Neuronal stem cell (in vitro differentiated cells): Measurements from ENCODE around the gene DAGLB.
"Not testable (repeated sequence)": the region's sequence is repeated elsewhere in the genome, so short reads cannot be mapped to it uniquely, and the experiment has no call there.

ENCODE experiments used
- DNase-seq: peaks from one replicate; pipeline ENCODE4 v3.0.0-alpha.2; 2013; ENCODE audit warnings: low spot score
- H2AFZ ChIP-seq: one replicate; pipeline ENCODE4 v1.6.1; 2013; ENCODE audit warnings: mild to moderate bottlenecking, low read length, inconsistent platforms
- H2AK5ac ChIP-seq: 2 replicates; pipeline ENCODE4 v1.6.1; 2013; ENCODE audit warnings: low read depth, mild to moderate bottlenecking, inconsistent platforms, low read length, moderate library complexity, mixed read lengths
- H2BK120ac ChIP-seq: 2 replicates; pipeline ENCODE4 v1.6.1; 2013; ENCODE audit warnings: low read depth, mild to moderate bottlenecking, inconsistent platforms, low read length, moderate library complexity, mixed read lengths
- H2BK12ac ChIP-seq: one replicate; pipeline ENCODE4 v1.6.1; 2013; ENCODE audit warnings: low read length, inconsistent platforms
- H2BK15ac ChIP-seq: 2 replicates; pipeline ENCODE4 v1.6.1; 2013; ENCODE audit warnings: mild to moderate bottlenecking, low read length, inconsistent platforms, mixed read lengths
- H2BK5ac ChIP-seq: one replicate; pipeline ENCODE4 v1.6.1; 2013; ENCODE audit warnings: inconsistent platforms, mild to moderate bottlenecking, low read length, moderate library complexity
- H3K14ac ChIP-seq: one replicate; pipeline ENCODE4 v1.6.1; 2013; ENCODE audit warnings: low read length, inconsistent platforms
- H3K18ac ChIP-seq: 2 replicates; pipeline ENCODE4 v1.6.1; 2013; ENCODE audit warnings: low read length, inconsistent platforms
- H3K23ac ChIP-seq: 2 replicates; pipeline ENCODE4 v1.6.1; 2013; ENCODE audit warnings: low read depth, mild to moderate bottlenecking, mixed read lengths, low read length, inconsistent platforms; ENCODE audit not compliant: poor library complexity
- H3K27ac ChIP-seq: replicated peaks from 3 replicates; pipeline ENCODE4 v1.5.1; 2013; ENCODE audit warnings: low read length, inconsistent platforms
- H3K27me3 ChIP-seq, 3 experiments: 2 replicates each; pipeline ENCODE4 v1.6.1; 2013; ENCODE audit warnings: low read length in 3 of 3, mild to moderate bottlenecking in 2 of 3, inconsistent platforms in 1 of 3, low read depth in 1 of 3, mixed read lengths in 1 of 3, moderate library complexity in 1 of 3; ENCODE audit not compliant: control insufficient read depth in 3 of 3, insufficient read depth in 3 of 3
- H3K36me3 ChIP-seq, 2 donors: replicated peaks in 1 of 2; 2 replicates each; pipeline ENCODE4 v1.6.1; 2013; ENCODE audit warnings: low read length in 2 of 2; ENCODE audit not compliant: control insufficient read depth in 2 of 2, insufficient read depth in 2 of 2
- H3K4ac ChIP-seq: 2 replicates; pipeline ENCODE4 v1.6.1; 2013; ENCODE audit warnings: inconsistent platforms, mild to moderate bottlenecking, low read length, moderate library complexity
- H3K4me1 ChIP-seq, 2 donors: 1 replicate in 1 of 2; 2 replicates in 1 of 2; pipeline ENCODE4 v1.6.1; 2013; ENCODE audit warnings: low read length in 2 of 2, low read depth in 1 of 2; ENCODE audit not compliant: control insufficient read depth in 2 of 2, insufficient read depth in 1 of 2
- H3K4me2 ChIP-seq: one replicate; pipeline ENCODE4 v1.6.1; 2013; ENCODE audit warnings: mild to moderate bottlenecking, low read length, inconsistent platforms; ENCODE audit not compliant: insufficient read depth, poor library complexity, severe bottlenecking
- H3K4me3 ChIP-seq, 2 donors: 2 replicates each; pipeline ENCODE4 v1.5.1; 2013; ENCODE audit warnings: low read length in 2 of 2, mild to moderate bottlenecking in 2 of 2, inconsistent platforms in 1 of 2, moderate library complexity in 1 of 2
- H3K79me1 ChIP-seq: one replicate; pipeline ENCODE4 v1.6.1; 2013; ENCODE audit warnings: low read depth, mild to moderate bottlenecking, inconsistent platforms, low read length, moderate library complexity
- H3K9ac ChIP-seq: one replicate; pipeline ENCODE4 v1.6.1; 2013; ENCODE audit warnings: mild to moderate bottlenecking, low read depth, low read length, inconsistent platforms; ENCODE audit not compliant: poor library complexity
- H3K9me3 ChIP-seq, 2 donors: replicated peaks in 1 of 2; 2 replicates each; pipeline versions ENCODE3 to v1.6.1; 2013; ENCODE audit warnings: low read length in 2 of 2, mild to moderate bottlenecking in 2 of 2, inconsistent platforms in 1 of 2, low read depth in 1 of 2, mixed read lengths in 1 of 2, moderate library complexity in 1 of 2; ENCODE audit not compliant: control insufficient read depth in 2 of 2, insufficient read depth in 1 of 2
- H4K8ac ChIP-seq: one replicate; pipeline ENCODE4 v1.6.1; 2013; ENCODE audit warnings: low read depth, mild to moderate bottlenecking, inconsistent platforms, low read length, moderate library complexity
- H4K91ac ChIP-seq: one replicate; pipeline ENCODE4 v1.6.1; 2013; ENCODE audit warnings: low read length, low read depth, mild to moderate bottlenecking, inconsistent platforms; ENCODE audit not compliant: poor library complexity
- WGBS, 2 donors: extraction: QIAGEN DNeasy Blood & Tissue Kit; methylation state at CpG; one replicate each; pipeline ENCODE4 v1.1.7; 2013; ENCODE audit warnings: missing lambda C conversion rate in 2 of 2, mixed read lengths in 1 of 2; ENCODE audit not compliant: insufficient read length in 2 of 2, insufficient replicate concordance in 1 of 2; ENCODE audit errors: extremely low coverage in 2 of 2; 5-methylcytosine and 5-hydroxymethylcytosine counted together

The DAGLB gene

DNA sequence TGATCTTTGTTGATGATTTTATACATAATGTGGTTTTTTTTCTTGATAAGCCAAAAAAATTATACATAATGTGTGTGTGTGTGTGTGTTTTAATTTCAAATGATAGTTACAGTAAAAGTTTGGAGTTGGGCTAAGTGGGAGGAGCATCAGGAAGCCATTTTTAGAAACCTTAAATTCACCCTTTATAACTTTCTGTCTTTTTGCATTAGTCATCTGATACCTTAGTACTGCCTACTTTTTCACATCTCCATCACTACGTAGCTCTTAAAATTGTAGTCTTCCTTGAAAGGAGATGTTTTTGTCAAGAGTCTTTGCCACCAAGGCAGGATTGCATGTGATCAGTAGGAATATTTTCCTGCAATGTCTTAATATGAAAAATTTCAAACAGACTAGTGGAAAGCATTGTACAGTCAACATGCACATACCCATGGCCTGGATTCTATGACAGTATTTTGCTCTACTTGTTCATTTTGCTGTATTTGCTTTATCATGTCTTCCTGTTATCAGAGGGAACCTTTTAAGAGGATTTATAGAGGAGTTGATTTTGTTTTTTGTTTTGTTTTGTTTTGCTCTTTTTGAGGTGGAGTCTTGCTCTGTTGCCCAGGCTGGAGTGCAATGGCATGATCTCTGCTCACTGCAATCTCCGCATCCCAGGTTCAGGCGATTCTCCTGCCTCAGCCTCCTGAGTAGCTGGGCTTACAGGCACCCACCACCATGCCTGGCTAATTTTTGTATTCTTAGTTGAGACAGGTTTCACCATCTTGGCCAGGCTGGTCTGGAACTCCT is 67.3 kb downstream of the DAGLB start:
- H3K14ac ChIP-seq: no peak overlapping the region
- WGBS, 2 donors: no CpG with 5 or more reads among the region's 3 CpGs
- H2BK120ac ChIP-seq: no peak overlapping the region
- H3K9ac ChIP-seq: no peak overlapping the region
- no peak overlapping the region for H4K91ac ChIP-seq
- no peak overlapping the region for H2BK5ac ChIP-seq
- H3K4ac ChIP-seq: no peak overlapping the region
- no peak overlapping the region for H3K4me3 ChIP-seq
- no peaks in the 10 kb centered on the region for H3K27me3 ChIP-seq
- H2AFZ ChIP-seq: no peak overlapping the region
- H3K18ac ChIP-seq: no peak overlapping the region
- H3K27ac ChIP-seq: no peak overlapping the region
- H3K4me2 ChIP-seq: no peak overlapping the region
- no peak for DNase-seq
- no peak overlapping the region for H2AK5ac ChIP-seq
- H3K36me3 ChIP-seq: peaks cover 2 to 61% of the 10 kb centered on the region in 2 donors
- no peak overlapping the region for H3K23ac ChIP-seq
- no peak overlapping the region for H4K8ac ChIP-seq
- peaks cover 6 to 12% of the 10 kb centered on the region in 2 donors for H3K4me1 ChIP-seq
- no peak overlapping the region for H2BK12ac ChIP-seq
- peaks cover 8% of the 10 kb centered on the region for H3K79me1 ChIP-seq
- H3K9me3 ChIP-seq: no peaks in the 10 kb centered on the region
- H2BK15ac ChIP-seq: no peak overlapping the region

DNA sequence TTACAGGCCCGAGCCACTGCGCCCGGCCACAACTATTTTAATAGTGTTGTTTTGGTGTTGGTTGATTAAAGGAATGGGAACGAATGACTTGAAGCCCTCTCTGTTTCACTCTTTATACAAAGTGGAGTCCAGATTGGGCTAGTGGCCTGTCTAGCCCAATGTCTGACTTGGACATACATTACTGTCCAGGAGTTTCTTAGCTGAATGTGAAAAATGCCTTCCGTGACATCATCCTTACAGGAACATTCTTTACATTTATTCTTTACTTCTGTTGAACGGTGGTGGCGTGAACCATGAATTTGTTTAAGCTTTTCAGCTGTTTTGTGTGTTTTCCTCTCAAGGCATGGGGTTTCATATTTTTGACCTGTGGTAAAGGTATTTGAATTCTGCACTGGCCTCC is 67.9 kb downstream of the DAGLB start:
- H2AK5ac ChIP-seq: no peak overlapping the region
- H2BK12ac ChIP-seq: no peak overlapping the region
- no peak overlapping the region for H3K18ac ChIP-seq
- no peaks in the 10 kb centered on the region for H3K9me3 ChIP-seq
- no peak overlapping the region for H3K4me3 ChIP-seq
- peaks cover 2 to 61% of the 10 kb centered on the region in 2 donors for H3K36me3 ChIP-seq
- H2AFZ ChIP-seq: no peak overlapping the region
- no peak overlapping the region for H3K27ac ChIP-seq
- H3K4me1 ChIP-seq: peaks cover 6 to 7% of the 10 kb centered on the region in 2 donors
- WGBS, 2 donors: no CpG with 5 or more reads among the region's 7 CpGs
- no peak overlapping the region for H4K8ac ChIP-seq
- H3K14ac ChIP-seq: no peak overlapping the region
- H2BK5ac ChIP-seq: no peak overlapping the region
- H2BK15ac ChIP-seq: no peak overlapping the region
- no peak for DNase-seq
- H3K27me3 ChIP-seq: no peaks in the 10 kb centered on the region
- no peak overlapping the region for H3K4me2 ChIP-seq
- no peak overlapping the region for H3K9ac ChIP-seq
- H3K23ac ChIP-seq: no peak overlapping the region
- no peak overlapping the region for H2BK120ac ChIP-seq
- H3K79me1 ChIP-seq: peaks cover 8% of the 10 kb centered on the region
- H3K4ac ChIP-seq: no peak overlapping the region
- no peak overlapping the region for H4K91ac ChIP-seq

DNA sequence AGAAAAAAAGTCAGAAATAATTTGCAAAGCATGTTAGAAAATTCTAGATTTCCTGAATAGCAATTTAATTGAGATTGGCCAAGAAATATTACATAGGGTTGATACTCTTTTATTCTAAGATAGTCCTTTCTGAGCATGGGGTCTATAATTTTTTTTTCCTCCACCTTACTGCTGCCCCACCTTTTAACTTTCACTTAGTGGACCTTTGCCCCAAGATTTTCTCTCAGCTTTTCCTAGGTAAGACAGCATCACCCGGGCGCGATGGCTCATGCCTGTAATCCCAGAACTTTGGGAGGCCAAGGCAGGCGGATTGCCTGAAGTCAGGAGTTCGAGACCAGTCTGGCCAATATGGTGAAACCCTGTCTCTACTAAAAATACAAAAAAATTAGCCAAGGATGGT is 69.2 kb downstream of the DAGLB start:
- H2AFZ ChIP-seq, H3K4me3 ChIP-seq, H3K9me3 ChIP-seq, H3K4me2 ChIP-seq, H3K14ac ChIP-seq, H3K4me1 ChIP-seq, H2BK120ac ChIP-seq, H4K91ac ChIP-seq, H4K8ac ChIP-seq, H2BK15ac ChIP-seq, H3K18ac ChIP-seq, H3K9ac ChIP-seq, H3K79me1 ChIP-seq, H2AK5ac ChIP-seq, H3K27ac ChIP-seq, H2BK12ac ChIP-seq, H3K23ac ChIP-seq, H3K4ac ChIP-seq, DNase-seq, H3K27me3 ChIP-seq, H2BK5ac ChIP-seq: not testable (repeated sequence)
- peaks cover 2 to 56% of the 10 kb centered on the region in 2 donors for H3K36me3 ChIP-seq
- WGBS, 2 donors: no CpG with 5 or more reads among the region's 5 CpGs

DNA sequence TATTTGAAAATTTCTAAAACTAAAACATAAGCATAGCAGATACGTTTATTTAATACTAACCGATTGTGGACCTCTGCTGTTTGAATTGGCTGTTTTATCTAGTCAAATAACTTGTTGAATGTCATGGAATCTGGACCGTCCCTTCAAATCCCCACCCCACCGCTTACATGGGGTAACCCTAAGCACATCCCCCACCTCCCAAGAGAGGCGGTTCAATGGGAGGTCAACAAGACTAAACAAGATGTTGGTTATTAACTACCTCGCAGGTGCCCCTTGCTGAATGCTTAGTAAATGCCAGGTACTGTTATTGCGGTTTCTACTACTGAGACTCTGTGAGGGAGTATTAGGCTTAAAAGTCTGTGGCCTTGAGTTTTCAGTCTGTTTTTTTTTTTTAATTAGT is 70.9 kb downstream of the DAGLB start:
- Histone ChIP-seq H2BK5ac (no peak overlapping the region), H4K8ac (no peak overlapping the region), H2AK5ac (no peak overlapping the region), H2BK15ac (no peak overlapping the region), H3K4me1 (peaks cover 0 to 5% of the 10 kb centered on the region in 2 donors), H2BK12ac (no peak overlapping the region), H2BK120ac (no peak overlapping the region), H3K79me1 (peaks cover 1% of the 10 kb centered on the region), H3K4me3 (no peak overlapping the region), H3K9me3 (no peaks in the 10 kb centered on the region), H3K27ac (no peak overlapping the region), H3K4ac (no peak overlapping the region), H3K23ac (no peak overlapping the region), H4K91ac (no peak overlapping the region), H3K18ac (no peak overlapping the region), H3K36me3 (peaks cover 2 to 44% of the 10 kb centered on the region in 2 donors), H2AFZ (no peak overlapping the region), H3K4me2 (no peak overlapping the region), H3K27me3 (no peaks in the 10 kb centered on the region), H3K9ac (no peak overlapping the region), H3K14ac (no peak overlapping the region)
- no CpG with 5 or more reads among the region's 7 CpGs for WGBS, 2 donors
- DNase-seq: no peak
